Adrenal gland (tissue), 12 donors: ENCODE results near the gene TMEM151B. TPM values are rescaled to one million over a fixed set of nuclear protein-coding genes. Genes with fewer than 3 reads are reported as not detected.
A peak's percentile ranks its signal among the peaks of the same experiment; 100 is the strongest.

Experiments used
- DNase-seq, 7 donors: peaks; one replicate each; pipeline ENCODE4 v3.0.0-alpha.2; 2019 to 2020
- H3K27ac ChIP-seq, 5 donors: fragments of 200-600 bp; sonication (generic) in 4 of 5; 1 replicate in 3 of 5; 2 replicates in 2 of 5; pipeline versions ENCODE4 v1.5.1 to v1.8.0; 2016 to 2020; ENCODE audit warnings: mild to moderate bottlenecking in 1 of 5
- H3K27me3 ChIP-seq: fragments of 200-600 bp; 2 replicates; pipeline ENCODE4 v1.8.0; 2021
- H3K36me3 ChIP-seq, 2 donors: fragments of 200-600 bp; replicated peaks in 1 of 2; 1 replicate in 1 of 2; 2 replicates in 1 of 2; pipeline versions ENCODE4 v1.5.1 to v1.8.0; 2018 to 2022
- H3K4me1 ChIP-seq, 2 donors: fragments of 200-600 bp; replicated peaks in 1 of 2; 1 replicate in 1 of 2; 2 replicates in 1 of 2; pipeline versions ENCODE4 v1.5.1 to v1.8.0; 2018 to 2021
- H3K4me3 ChIP-seq, 4 donors: fragments of 200-600 bp; sonication (generic) in 3 of 4; one replicate each; pipeline ENCODE4 v1.5.1; 2016 to 2018
- H3K9me3 ChIP-seq, 3 donors: fragments of 200-600 bp; sonication (generic) in 1 of 3; replicated peaks in 1 of 3; 1 replicate in 2 of 3; 2 replicates in 1 of 3; pipeline versions ENCODE4 v1.5.1 to v1.8.0; 2016 to 2021
- POLR2A ChIP-seq, 2 donors: fragments of 450-650 bp; IDR thresholded peaks; one replicate each; pipeline ENCODE4 v1.6.1; 2017; ENCODE audit warnings: antibody characterized with exemption in 2 of 2, mild to moderate bottlenecking in 2 of 2, moderate library complexity in 1 of 2
- WGBS, 4 donors: extraction: QIAGEN DNeasy Blood & Tissue Kit in 2 of 4; methylation state at CpG; one replicate each; pipeline versions ENCODE4 v1.1.5 to v1.1.7; 2013 to 2017; 5-methylcytosine and 5-hydroxymethylcytosine counted together
- intact Hi-C, 2 donors: fragments of 100-400 bp; cut with DNase I; formaldehyde crosslinking; loops; one replicate each; pipeline versions ENCODE4 v1.14.1 to v1.15.0; 2022 to 2023
- polyA plus RNA-seq, 3 donors: library from polyadenylated mRNA; stranded (reverse); fragments of 200-250 nt in 2 of 3; fragments of 350-450 nt in 1 of 3; fragmentation: Illumina TruSeq in 1 of 3; extraction: RNeasy Lipid Tissue Mini Kit (QIAGEN cat#74804) in 1 of 3; gene quantifications; one replicate each; pipeline ENCODE4 v1.2.3, GENCODE V29; 2013 to 2014
- total RNA-seq, 9 donors: library from RNA; depleted of rRNA in 4 of 9; stranded (reverse); fragments of >200 nt in 4 of 9; fragments of 120-200 nt in 1 of 9; fragmentation: NEBNext Ultra II Directional in 1 of 9; extraction: Animal tissue kit (Norgen Biotek cat#: 25700) in 1 of 9; gene quantifications; one replicate each; pipeline versions ENCODE4 v1.1.0 to v1.2.4, GENCODE V29; 2013 to 2023
- TF ChIP-seq, protein P1 (sequence below), 6 experiments: fragments of 450-650 bp in 4 of 6; fragments of 200-600 bp in 2 of 6; sonication (generic) in 1 of 6; IDR thresholded peaks; 1 replicate in 5 of 6; 2 replicates in 1 of 6; pipeline versions ENCODE4 v1.5.1 to v1.8.0; 2016 to 2021; ENCODE audit warnings: antibody characterized with exemption in 6 of 6, mild to moderate bottlenecking in 2 of 6, moderate library complexity in 1 of 6
- donor health status: healthy with polysubstance abuse.
- donor health status: Bipolar disorder and iron deficiency.
- donor health status: DM: yes; HTN: yes; CAD: no.
- donor health status: DM: no; HTN: no; CAD: no.
- donor health status: DM: no; HTN: no; CAD: no.
- donor health status: DM: yes; HTN: yes; CAD: no.

TMEM151B gene
- total and polyA plus RNA-seq, 12 donors: 0.07 to 3.9 (median 0.79) TPM; not detected in 2

DNA sequence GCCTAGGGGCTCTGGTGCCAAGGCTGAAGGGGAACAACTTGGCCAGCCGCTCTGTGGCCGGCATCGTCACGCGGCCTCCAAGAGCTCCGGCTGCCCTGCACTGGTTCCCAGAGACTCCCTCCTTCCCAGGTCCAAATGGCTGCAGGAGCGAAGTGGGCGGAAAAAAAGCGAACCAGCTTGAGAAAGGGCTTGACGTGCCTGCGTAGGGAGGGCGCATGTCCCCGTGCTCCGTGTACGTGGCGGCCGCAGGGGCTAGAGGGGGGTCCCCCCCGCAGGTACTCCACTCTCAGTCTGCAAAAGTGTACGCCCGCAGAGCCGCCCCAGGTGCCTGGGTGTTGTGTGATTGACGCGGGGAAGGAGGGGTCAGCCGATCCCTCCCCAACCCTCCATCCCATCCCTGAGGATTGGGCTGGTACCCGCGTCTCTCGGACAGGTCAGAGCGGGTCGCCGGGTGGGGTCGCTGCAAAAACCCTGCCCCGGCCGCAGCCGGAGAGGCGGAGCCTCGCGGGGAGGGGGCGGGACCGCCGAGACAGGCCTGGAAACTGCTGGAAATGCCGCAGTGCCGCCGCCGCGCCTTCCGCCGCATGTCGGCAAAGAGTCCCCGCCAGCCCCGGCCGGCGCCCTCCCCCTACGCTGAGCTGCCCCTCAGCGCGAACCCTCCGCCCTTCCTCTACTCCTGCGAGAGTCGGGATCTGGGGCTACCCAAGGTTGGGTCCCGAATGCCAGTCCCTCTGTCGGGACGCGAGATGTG, 24.2 kb upstream of the TMEM151B start:
- TF ChIP-seq, protein P1, sequence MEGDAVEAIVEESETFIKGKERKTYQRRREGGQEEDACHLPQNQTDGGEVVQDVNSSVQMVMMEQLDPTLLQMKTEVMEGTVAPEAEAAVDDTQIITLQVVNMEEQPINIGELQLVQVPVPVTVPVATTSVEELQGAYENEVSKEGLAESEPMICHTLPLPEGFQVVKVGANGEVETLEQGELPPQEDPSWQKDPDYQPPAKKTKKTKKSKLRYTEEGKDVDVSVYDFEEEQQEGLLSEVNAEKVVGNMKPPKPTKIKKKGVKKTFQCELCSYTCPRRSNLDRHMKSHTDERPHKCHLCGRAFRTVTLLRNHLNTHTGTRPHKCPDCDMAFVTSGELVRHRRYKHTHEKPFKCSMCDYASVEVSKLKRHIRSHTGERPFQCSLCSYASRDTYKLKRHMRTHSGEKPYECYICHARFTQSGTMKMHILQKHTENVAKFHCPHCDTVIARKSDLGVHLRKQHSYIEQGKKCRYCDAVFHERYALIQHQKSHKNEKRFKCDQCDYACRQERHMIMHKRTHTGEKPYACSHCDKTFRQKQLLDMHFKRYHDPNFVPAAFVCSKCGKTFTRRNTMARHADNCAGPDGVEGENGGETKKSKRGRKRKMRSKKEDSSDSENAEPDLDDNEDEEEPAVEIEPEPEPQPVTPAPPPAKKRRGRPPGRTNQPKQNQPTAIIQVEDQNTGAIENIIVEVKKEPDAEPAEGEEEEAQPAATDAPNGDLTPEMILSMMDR (IDR thresholded peaks at IDR 0.05): peak in 3 of 6 experiments; percentile 0 to 10 (median 1)
- peak; percentile 26 to 57 for TF ChIP-seq POLR2A (IDR thresholded peaks at IDR 0.05)

DNA sequence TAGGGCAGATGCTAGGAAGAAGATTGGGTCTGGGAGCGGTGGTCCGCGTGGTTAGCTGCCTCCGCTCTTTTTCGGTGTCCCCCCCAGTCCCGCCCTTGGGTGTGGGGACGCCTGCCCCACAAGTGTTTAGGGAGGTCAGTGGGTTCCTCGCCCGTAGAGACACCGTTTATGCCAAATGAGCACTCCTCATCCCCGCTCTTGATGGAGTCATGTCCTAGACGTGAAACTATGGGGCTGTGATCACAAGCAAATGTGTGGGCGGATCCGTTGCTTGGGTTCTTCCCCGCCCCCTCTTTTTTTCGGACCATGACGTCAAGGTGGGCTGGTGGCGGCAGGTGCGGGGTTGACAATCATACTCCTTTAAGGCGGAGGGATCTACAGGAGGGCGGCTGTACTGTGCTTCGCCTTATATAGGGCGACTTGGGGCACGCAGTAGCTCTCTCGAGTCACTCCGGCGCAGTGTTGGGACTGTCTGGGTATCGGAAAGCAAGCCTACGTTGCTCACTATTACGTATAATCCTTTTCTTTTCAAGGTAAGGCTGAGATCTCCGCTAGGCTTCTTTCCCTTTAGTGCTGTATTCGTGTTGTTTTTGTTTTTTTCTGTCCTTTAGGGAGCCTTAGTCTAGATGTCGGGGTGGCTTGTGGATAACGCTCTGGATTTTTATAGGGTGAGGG, 23.4 kb upstream of the TMEM151B start, which contains the start of gene HSP90AB1:
Gene HSP90AB1 (plus strand): TSS at position 439 of the 675 bp plus-strand sequence. CDS start 1,529 bp downstream, outside the sequence.
- Histone ChIP-seq H3K4me3 (peak within 1 kb of the TSS; percentile 59 to 99 (median 80)), H3K27me3 (no peaks in the 10 kb centered on the region), H3K9me3 (no peaks in the 10 kb centered on the region), H3K27ac (peak within 1 kb of the TSS; percentile 78 to 100 (median 98)), H3K36me3 (peaks cover 0 to 39% of the 10 kb centered on the region in 2 donors), H3K4me1 (peaks cover 19 to 35% of the 10 kb centered on the region in 2 donors)
- 0 to 1% (median 1%) methylated on average over 25 to 34 of the region's 34 CpGs for WGBS, 4 donors
- intact Hi-C loops: no loop called here
- TF ChIP-seq POLR2A (IDR thresholded peaks at IDR 0.05): peak; percentile 99
- TF ChIP-seq, protein P1 (IDR thresholded peaks at IDR 0.05): peak in 1 of 6 experiments; percentile 14
- peak; percentile 94 to 100 (median 98) for DNase-seq

More for the DNA sequence above, 24.2 kb upstream of the TMEM151B start:
- WGBS, 4 donors: 0 to 1% (median 1%) methylated on average over 32 to 62 of the region's 62 CpGs
- no peaks in the 10 kb centered on the region for H3K27me3 ChIP-seq
- H3K9me3 ChIP-seq: no peaks in the 10 kb centered on the region
- H3K27ac ChIP-seq: peak overlapping the region; percentile 78 to 100 (median 98)
- H3K4me1 ChIP-seq: peaks cover 19 to 29% of the 10 kb centered on the region in 2 donors
- intact Hi-C loops: no loop called here
- peaks cover 0 to 32% of the 10 kb centered on the region in 2 donors for H3K36me3 ChIP-seq
- DNase-seq: peak; percentile 91 to 95 (median 92)
- H3K4me3 ChIP-seq: peak overlapping the region; percentile 13 to 99 (median 75)

DNA sequence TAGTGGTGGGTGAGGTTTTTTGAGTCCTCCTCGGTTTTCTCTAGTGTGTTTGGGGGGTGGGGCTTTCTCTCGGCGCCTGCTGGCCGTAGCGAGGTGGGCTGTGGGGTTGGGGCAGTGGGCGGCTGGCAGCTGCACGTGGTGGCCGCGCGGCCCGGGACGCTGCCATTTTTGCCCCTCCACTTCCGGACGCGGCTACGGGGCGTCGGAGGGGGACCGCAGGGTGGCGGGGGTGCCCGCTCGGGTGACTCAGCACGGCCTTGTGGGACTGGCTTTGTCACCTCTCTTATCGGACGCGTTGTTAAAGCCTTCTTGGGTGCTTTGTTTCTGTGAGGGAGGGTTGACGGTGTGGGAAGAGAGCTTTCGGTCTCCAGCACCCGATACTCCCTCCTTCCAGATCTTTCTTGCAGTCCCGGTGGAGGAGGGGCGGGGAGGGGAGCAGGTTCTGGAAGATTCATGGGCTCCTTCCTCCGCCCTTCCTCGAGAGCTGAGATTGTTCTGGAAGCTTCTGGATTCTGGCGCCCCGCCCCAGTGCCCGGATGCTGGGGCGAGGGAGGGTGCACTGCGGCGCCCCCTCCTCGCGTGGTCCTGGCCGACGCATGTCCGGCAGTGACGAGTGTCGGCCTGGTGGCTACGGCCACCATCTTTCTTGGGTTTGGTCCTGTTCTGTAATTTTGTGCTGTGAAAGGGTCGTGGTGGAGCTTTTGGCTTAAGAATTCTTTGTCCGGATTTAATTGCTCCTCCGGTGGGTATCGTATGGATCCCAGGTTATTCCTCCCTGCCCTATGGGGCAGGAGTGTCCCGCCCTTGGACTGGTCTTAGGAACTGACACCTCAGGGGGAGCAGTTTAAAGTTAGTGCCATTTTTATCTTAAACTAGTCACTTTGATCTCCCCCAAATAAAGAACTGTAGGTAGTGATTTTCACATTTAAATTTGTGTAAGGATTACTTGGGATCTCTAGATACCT, 22.6 kb upstream of the TMEM151B start:
- peak; percentile 89 to 92 (median 90) for DNase-seq
- TF ChIP-seq, protein P1 (IDR thresholded peaks at IDR 0.05): no peak
- TF ChIP-seq POLR2A (IDR thresholded peaks at IDR 0.05): no peak
- Histone ChIP-seq H3K27me3 (no peaks in the 10 kb centered on the region), H3K27ac (peak overlapping the region; percentile 78 to 100 (median 98)), H3K4me3 (peak overlapping the region; percentile 59 to 99 (median 80)), H3K4me1 (peaks cover 19 to 37% of the 10 kb centered on the region in 2 donors), H3K9me3 (no peaks in the 10 kb centered on the region), H3K36me3 (peaks cover 0 to 47% of the 10 kb centered on the region in 2 donors)
- intact Hi-C loops: no loop called here
- 0 to 1% (median 0%) methylated on average over 9 to 52 of the region's 52 CpGs for WGBS, 4 donors
